Mononuclear cell (primary cell): ENCODE measurements around the gene DENND11. TPM values are rescaled to one million over a fixed set of nuclear protein-coding genes. Genes with fewer than 3 reads are reported as not detected.

Experiments
- H3K27me3 ChIP-seq: 2 replicates; pipeline ENCODE4 v1.6.0; 2011; ENCODE audit warnings: low read length, control low read depth; ENCODE audit not compliant: insufficient read depth
- H3K4me1 ChIP-seq: 2 replicates; pipeline ENCODE4 v1.5.1; 2011; ENCODE audit warnings: mild to moderate bottlenecking, low read length, control low read depth; ENCODE audit not compliant: insufficient read depth
- H3K4me3 ChIP-seq: 2 replicates; pipeline ENCODE4 v1.5.1; 2011; ENCODE audit warnings: mild to moderate bottlenecking, low read length, moderate library complexity
- H3K9me3 ChIP-seq: 2 replicates; pipeline ENCODE4 v1.5.1; 2011; ENCODE audit warnings: low read depth, mild to moderate bottlenecking, control low read depth, low read length
- total RNA-seq: library from RNA; depleted of rRNA; stranded (reverse); fragments of >200 nt; gene quantifications from one replicate; pipeline ENCODE4 v1.2.3, GENCODE V29; 2012

Gene DENND11
- total RNA-seq, 1 donor: 46.7 TPM

GRCh38 chr7:141675436-141676215, 26.3 kb downstream of the DENND11 start:
- Histone ChIP-seq H3K9me3 (no peaks in the 10 kb centered on the region), H3K4me3 (no peak overlapping the region), H3K27me3 (no peaks in the 10 kb centered on the region), H3K4me1 (peaks cover 30% of the 10 kb centered on the region)

- Histone ChIP-seq H3K27me3 (no peaks in the 10 kb centered on the region), H3K4me3 (no peak overlapping the region), H3K9me3 (no peaks in the 10 kb centered on the region), H3K4me1 (peaks cover 30% of the 10 kb centered on the region)
Measured at GRCh38 chr7:141674702-141675101, 27.3 kb downstream of the DENND11 start.

DNA sequence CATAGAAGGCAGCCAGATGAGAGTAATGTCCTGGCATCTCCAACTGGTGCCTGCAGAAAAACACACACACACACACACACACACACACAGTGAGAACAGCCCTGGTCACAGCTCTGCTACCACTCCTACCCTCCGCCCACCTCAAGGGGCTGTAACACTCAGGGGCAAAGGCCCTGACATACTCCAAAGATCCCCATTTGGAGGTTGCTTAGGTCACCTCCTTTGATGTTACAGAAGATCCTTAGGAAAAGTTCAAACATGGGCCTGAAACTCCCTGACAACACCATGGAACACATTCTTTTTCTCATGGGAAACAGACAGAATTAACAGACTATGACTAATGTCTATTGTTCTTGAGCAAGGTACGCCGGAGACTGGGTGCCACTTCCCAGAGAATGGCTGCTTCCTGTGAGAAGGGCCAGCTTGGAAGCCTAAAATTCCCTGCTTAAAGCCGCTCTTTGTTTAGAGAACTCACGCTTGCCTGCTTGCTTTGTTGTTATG, 27.7 kb downstream of the DENND11 start:
- no peak overlapping the region for H3K4me3 ChIP-seq
- peaks cover 30% of the 10 kb centered on the region for H3K4me1 ChIP-seq
- no peaks in the 10 kb centered on the region for H3K9me3 ChIP-seq
- no peaks in the 10 kb centered on the region for H3K27me3 ChIP-seq

- H3K9me3 ChIP-seq: no peaks in the 10 kb centered on the region
Measured at GRCh38 chr7:141673346-141673745, 28.6 kb downstream of the DENND11 start.

GRCh38 chr7:141671705-141672496, 30.1 kb downstream of the DENND11 start:
- H3K4me1 ChIP-seq: peaks cover 28% of the 10 kb centered on the region

More at GRCh38 chr7:141673346-141673745, 28.6 kb downstream of the DENND11 start:
- Histone ChIP-seq H3K27me3 (no peaks in the 10 kb centered on the region), H3K4me3 (no peak overlapping the region), H3K4me1 (peaks cover 30% of the 10 kb centered on the region)

GRCh38 chr7:141668853-141669252, 33.1 kb downstream of the DENND11 start:
- Histone ChIP-seq H3K4me1 (peaks cover 13% of the 10 kb centered on the region), H3K27me3 (no peaks in the 10 kb centered on the region), H3K4me3 (no peak overlapping the region), H3K9me3 (no peaks in the 10 kb centered on the region)

More at GRCh38 chr7:141671705-141672496, 30.1 kb downstream of the DENND11 start:
- Histone ChIP-seq H3K9me3 (no peaks in the 10 kb centered on the region), H3K27me3 (no peaks in the 10 kb centered on the region), H3K4me3 (no peak overlapping the region)

DNA sequence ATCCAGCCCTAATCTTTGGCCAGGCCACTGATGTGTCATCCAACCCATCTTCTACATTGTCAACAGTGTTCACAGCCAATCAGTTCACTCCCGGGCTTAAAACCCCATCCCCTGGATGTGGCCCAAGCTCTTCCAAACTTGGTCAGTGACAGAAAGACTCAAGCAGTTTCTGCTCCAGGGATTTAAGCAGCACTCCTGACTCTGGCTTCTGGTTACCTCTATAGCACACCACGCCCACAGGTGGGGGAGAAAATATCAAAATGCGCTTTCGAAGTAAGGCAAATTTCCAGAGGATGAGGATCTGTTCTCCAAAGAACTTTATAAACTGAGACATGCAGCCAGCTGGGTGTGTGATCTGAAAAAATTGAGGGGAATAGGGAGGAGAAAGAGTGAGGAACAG, 35.9 kb downstream of the DENND11 start:
- no peaks in the 10 kb centered on the region for H3K9me3 ChIP-seq
- H3K4me1 ChIP-seq: peaks cover 29% of the 10 kb centered on the region
- no peaks in the 10 kb centered on the region for H3K27me3 ChIP-seq
- H3K4me3 ChIP-seq: no peak overlapping the region

GRCh38 chr7:141665208-141666035, 36.5 kb downstream of the DENND11 start:
- peaks cover 35% of the 10 kb centered on the region for H3K4me1 ChIP-seq
- H3K27me3 ChIP-seq: no peaks in the 10 kb centered on the region
- H3K4me3 ChIP-seq: no peak overlapping the region
- no peaks in the 10 kb centered on the region for H3K9me3 ChIP-seq

DNA sequence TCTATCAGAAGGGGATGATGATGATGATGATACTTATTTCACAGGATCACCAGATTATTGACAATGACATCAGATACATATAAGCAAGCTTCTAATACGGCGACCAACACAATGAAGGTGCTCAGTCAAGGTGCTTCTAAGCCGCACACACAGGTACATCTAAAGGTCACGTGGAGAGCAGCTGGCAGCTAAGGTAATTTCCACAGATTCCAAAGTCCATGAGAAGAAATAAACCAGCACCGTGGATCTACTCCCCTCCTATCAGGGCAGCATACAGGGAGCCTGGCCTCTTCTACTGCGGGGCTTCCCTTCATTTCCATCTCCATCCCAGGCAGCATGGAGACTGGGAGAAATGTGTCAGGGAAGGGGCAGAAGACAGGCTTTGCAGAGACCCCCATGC, 37.5 kb downstream of the DENND11 start:
- Histone ChIP-seq H3K9me3 (no peaks in the 10 kb centered on the region), H3K4me3 (no peak overlapping the region), H3K27me3 (no peaks in the 10 kb centered on the region), H3K4me1 (peaks cover 45% of the 10 kb centered on the region)

DNA sequence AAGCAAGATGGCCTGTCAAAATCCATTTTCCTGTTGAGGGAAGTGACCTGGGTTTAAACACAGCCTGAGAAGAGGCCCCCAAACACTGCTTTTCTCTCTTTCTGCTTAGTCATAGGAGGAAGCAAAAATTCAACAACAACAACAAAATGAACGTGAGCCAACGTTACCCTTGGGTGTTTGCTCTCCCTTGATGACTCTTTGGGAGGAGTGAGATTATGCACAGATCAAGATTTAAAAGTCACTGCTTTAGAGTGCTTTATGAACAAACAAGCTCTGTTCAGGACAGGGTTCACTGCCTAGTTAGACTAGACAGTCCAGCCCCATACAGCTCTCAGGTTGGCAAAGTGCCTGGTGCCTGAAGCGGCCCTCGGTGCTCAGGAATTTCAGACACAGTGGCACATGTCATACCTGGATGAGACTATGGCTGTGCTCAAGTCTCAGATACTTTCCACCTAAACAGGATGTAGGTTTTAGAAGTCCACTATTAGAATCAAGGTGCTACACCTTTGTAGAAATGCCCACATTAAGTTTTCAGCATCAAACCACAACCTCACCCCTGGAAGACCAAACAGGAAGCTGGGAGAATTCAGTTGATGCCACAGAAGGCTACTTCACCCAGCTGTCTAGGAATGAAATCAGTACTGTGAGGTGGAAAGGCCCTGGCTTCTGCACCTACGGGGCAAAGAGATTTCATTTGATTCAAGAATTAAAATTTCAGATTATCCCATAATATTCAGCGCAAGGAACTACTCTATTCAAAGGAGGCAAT, 38.7 kb downstream of the DENND11 start:
- no peaks in the 10 kb centered on the region for H3K9me3 ChIP-seq
- H3K4me1 ChIP-seq: peaks cover 45% of the 10 kb centered on the region
- no peak overlapping the region for H3K4me3 ChIP-seq
- no peaks in the 10 kb centered on the region for H3K27me3 ChIP-seq

DNA sequence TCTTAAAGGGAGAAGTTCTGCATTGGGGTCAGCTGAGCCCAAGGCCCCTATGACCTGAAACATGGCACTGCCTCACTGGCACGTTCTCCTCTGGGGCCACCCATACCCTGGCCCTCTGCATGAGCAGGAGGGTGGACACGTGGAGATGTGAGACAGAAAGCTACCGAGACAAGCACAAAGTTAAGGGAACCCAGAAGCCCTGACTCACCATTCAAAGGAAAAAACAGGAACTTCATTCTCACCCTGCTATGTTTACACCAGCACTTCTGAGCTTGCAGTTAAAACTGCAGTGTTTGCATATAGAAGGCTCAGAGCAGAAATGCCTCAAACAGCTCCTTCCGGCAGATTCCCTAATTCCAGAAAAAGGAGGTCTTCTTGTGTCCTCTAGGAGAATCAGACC, 41.7 kb downstream of the DENND11 start:
- Histone ChIP-seq H3K4me3 (no peak overlapping the region), H3K4me1 (peaks cover 45% of the 10 kb centered on the region), H3K27me3 (no peaks in the 10 kb centered on the region), H3K9me3 (no peaks in the 10 kb centered on the region)

DNA sequence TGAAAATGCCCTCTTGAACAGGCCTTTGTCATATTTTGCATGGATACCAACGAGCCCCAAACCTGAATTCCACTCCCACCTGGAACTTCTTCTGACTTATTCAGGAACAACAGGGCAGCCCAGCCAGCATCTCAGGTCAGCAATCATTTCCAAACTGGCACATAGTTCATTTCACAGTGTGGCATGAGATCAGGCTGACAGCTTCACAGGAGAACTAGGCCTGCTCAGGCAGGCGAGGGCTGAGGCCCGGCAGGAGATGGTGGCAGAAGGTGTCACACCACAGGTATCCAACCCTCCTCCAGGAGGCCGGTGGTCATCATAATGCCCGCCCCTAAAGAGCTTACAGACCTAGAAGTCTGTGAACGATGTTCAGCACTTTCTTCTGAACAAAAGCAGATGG, 42.5 kb downstream of the DENND11 start:
- peaks cover 45% of the 10 kb centered on the region for H3K4me1 ChIP-seq
- H3K9me3 ChIP-seq: no peaks in the 10 kb centered on the region
- H3K4me3 ChIP-seq: no peak overlapping the region
- no peaks in the 10 kb centered on the region for H3K27me3 ChIP-seq

DNA sequence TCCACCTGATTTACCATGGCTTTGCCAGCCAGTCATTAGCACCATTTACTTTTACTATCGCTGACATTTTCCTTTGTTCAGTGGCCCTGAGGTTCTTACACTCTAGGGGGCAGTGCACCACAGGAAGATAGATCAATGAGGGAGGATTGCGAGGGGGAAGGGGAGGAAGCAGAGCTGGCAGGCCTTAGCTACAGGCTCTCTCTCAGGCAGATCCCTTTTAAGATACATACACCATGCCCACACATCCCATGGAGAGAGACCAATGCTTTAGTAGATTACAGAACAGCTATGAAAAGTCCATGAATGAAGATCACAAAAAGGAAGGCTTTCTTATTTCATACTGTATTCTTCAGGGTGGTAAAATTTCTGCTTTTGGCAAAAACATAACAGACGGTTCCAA, 47.4 kb downstream of the DENND11 start:
- Histone ChIP-seq H3K9me3 (no peaks in the 10 kb centered on the region), H3K4me1 (peaks cover under 1% of the 10 kb centered on the region), H3K4me3 (no peak overlapping the region), H3K27me3 (no peaks in the 10 kb centered on the region)

DNA sequence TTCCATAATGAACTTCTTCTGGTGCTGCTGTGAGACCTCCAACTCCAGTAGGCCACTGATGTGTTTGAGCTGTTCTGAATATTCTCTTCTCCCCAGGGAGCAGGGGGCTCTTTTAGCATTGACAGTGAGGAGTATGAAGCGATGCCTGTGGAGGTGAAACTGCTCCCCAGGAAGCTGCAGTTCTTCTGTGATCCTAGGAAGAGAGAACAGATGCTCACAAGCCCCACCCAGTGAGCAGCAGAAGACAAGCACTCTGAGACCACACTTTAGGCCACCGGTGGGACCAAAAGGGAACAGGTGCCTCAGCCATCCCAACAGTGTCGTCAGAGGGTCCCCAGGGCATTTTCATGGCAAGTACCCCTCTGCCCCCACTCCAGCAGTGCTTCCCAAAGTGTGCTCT, 49.3 kb downstream of the DENND11 start:
- H3K4me3 ChIP-seq: no peak overlapping the region

More for the DNA sequence above, 49.3 kb downstream of the DENND11 start:
- Histone ChIP-seq H3K9me3 (no peaks in the 10 kb centered on the region), H3K27me3 (no peaks in the 10 kb centered on the region), H3K4me1 (no peaks in the 10 kb centered on the region)
